DND-41 (cell line): ENCODE measurements around the gene FBXW2.

ENCODE experiments used
- EZH2 ChIP-seq: IDR thresholded peaks from 3 replicates; pipeline ENCODE4 v1.6.1; 2012; ENCODE audit warnings: borderline replicate concordance, low read depth, mild to moderate bottlenecking, moderate library complexity, low read length, inconsistent platforms; ENCODE audit not compliant: severe bottlenecking
- TF ChIP-seq, protein P1 (sequence below): IDR thresholded peaks from 2 replicates; pipeline ENCODE4 v1.5.1; 2012; ENCODE audit warnings: borderline replicate concordance, low read length, moderate library complexity, mild to moderate bottlenecking; ENCODE audit not compliant: poor library complexity, severe bottlenecking; ENCODE audit errors: extremely low read depth

DNA sequence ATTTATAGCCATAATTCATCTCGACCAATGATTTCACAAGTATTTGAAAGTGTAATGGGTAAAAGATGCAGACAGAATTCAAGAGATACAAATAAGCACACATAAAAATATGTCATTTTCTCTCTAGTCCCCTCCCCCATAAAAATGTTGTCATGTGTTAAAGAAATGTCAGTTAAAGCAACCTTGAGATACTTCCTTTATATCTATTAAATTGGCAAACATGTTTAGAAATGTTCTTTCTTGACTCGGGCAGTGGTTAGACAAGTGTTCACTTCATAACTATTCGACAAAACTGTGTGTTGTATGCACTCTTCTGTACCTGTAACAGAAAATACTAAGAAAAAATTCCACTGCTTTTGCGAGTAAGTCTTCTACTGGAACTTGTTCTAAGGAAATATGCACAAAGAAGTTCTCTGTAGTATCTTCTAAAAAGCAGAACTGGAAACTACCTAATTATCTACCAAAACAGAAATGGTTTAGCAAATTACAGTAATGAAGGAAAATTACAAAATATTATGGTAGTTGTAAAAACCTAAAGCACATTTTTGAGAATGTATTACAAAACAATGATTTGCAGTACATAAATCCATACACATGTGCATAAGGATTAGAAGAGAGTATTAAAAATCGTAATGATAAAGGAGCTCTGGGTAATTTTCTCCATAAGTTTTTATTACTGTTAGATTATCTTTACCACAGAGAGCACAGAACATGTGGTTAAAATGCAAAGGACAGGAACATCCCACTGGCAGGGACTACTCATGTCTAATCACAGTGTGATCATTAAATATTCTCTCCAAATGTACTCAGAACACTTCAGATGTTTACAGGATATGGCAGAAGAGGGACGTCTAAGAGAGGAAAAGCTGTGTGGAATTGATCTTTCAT, 35.9 kb downstream of the FBXW2 start:
- TF ChIP-seq, protein P1, sequence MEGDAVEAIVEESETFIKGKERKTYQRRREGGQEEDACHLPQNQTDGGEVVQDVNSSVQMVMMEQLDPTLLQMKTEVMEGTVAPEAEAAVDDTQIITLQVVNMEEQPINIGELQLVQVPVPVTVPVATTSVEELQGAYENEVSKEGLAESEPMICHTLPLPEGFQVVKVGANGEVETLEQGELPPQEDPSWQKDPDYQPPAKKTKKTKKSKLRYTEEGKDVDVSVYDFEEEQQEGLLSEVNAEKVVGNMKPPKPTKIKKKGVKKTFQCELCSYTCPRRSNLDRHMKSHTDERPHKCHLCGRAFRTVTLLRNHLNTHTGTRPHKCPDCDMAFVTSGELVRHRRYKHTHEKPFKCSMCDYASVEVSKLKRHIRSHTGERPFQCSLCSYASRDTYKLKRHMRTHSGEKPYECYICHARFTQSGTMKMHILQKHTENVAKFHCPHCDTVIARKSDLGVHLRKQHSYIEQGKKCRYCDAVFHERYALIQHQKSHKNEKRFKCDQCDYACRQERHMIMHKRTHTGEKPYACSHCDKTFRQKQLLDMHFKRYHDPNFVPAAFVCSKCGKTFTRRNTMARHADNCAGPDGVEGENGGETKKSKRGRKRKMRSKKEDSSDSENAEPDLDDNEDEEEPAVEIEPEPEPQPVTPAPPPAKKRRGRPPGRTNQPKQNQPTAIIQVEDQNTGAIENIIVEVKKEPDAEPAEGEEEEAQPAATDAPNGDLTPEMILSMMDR, result no peak
- TF ChIP-seq EZH2, result no peak
